ENCODE results near the gene ELOA.

ELOA gene

DNA sequence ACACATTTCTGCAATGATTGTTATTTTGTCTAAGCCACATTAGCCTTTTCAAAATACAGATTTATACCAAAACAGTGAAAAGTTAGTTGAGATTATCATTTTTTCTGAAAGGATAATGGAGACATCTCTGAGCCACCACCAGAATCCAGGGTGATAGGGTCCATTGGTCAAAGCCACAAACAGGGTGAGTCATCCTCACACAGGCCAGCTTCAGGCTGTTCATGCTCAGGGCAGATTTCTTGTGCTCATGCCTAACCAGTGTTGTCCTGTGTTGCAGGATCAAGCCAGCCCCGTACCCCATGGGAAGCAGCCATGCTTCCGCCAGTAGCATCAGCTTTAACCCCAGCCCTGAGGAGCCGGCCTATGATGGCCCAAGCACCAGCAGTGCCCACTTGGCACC lies 13.4 kb downstream of the ELOA start:
- Histone ChIP-seq H2BK12ac (ENCODE audit: low read length in 2 of 2) (no peak overlapping the region), H4K8ac (ENCODE audit: low read length) (no peak overlapping the region), H2BK120ac (ENCODE audit: low read depth, low read length) (no peak overlapping the region), H3K79me1 (replicated peaks; ENCODE audit: low read length, poor library complexity, severe bottlenecking) (peaks cover 35% of the 10 kb centered on the region), H3K4ac (ENCODE audit: low read depth in 1 of 2, low read length in 2 of 2) (no peak overlapping the region), H3K4me1 (ENCODE audit: control insufficient read depth, insufficient read depth, low read depth, low read length) (peaks cover 13% of the 10 kb centered on the region), H3K27me3 (ENCODE audit: control insufficient read depth in 1 of 2, insufficient read depth in 1 of 2, low read length in 2 of 2) (no peaks in the 10 kb centered on the region), H4K91ac (ENCODE audit: low read length) (no peak overlapping the region), H3K9ac (ENCODE audit: low read length) (no peak overlapping the region), H3K27ac (ENCODE audit: low read length, poor library complexity, severe bottlenecking) (peak overlapping the region; percentile 66), H3K36me3 (ENCODE audit: control insufficient read depth in 1 of 2, insufficient read depth in 2 of 2, low read depth in 1 of 2, low read length in 2 of 2) (peaks cover 72 to 96% of the 10 kb centered on the region in 2 experiments), H3K14ac (ENCODE audit: low read length in 2 of 2) (no peak overlapping the region), H2BK15ac (ENCODE audit: low read depth, poor library complexity, severe bottlenecking) (no peak overlapping the region), H2AFZ (ENCODE audit: low read depth, low read length) (no peak overlapping the region), H3K18ac (ENCODE audit: low read depth in 1 of 2, low read length in 2 of 2) (no peak overlapping the region), H3K23ac (ENCODE audit: low read length in 2 of 2) (no peak overlapping the region), H2BK5ac (ENCODE audit: low read depth, low read length, poor library complexity, severe bottlenecking) (no peak overlapping the region), H2AK5ac (ENCODE audit: low read length, severe bottlenecking) (no peak overlapping the region), H3K4me3 (ENCODE audit: insufficient read depth in 1 of 2, low read depth in 1 of 2, low read length in 2 of 2) (no peak overlapping the region), H3K4me2 (ENCODE audit: low read length, poor library complexity, severe bottlenecking) (no peak overlapping the region), H3K9me3 (ENCODE audit: control insufficient read depth, low read length) (no peaks in the 10 kb centered on the region)
- 92% methylated on average over 3 of the region's 3 CpGs for WGBS
- DNase-seq, result peak; percentile 69

DNA sequence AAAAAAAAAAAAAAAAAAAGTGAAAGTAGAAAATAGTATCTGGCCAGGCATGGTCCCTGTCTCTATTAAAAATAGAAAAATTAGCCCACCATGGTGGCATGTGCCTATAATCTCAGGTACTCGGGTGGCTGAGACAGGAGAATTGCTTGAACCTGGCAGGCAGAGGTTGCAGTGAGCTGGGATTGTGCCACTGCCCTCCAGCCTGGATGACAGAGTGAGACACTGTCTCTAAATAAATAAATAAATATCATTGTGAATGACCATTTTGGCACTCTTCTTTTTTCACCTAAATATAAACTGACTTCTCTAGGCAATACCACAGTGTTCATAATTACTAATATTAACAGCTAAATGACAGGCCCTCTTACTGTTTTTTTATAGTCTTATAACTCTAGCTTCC lies 14.5 kb downstream of the ELOA start:
- Histone ChIP-seq H3K9me3 (ENCODE audit: control insufficient read depth, low read length) (no peaks in the 10 kb centered on the region), H2AK5ac (ENCODE audit: low read length, severe bottlenecking) (no peak overlapping the region), H3K23ac (ENCODE audit: low read length in 2 of 2) (no peak overlapping the region), H3K79me1 (replicated peaks; ENCODE audit: low read length, poor library complexity, severe bottlenecking) (peaks cover 34% of the 10 kb centered on the region), H2BK15ac (ENCODE audit: low read depth, poor library complexity, severe bottlenecking) (no peak overlapping the region), H3K4me1 (ENCODE audit: control insufficient read depth, insufficient read depth, low read depth, low read length) (peaks cover 13% of the 10 kb centered on the region), H4K8ac (ENCODE audit: low read length) (no peak overlapping the region), H3K4ac (ENCODE audit: low read depth in 1 of 2, low read length in 2 of 2) (no peak overlapping the region), H4K91ac (ENCODE audit: low read length) (no peak overlapping the region), H2BK12ac (ENCODE audit: low read length in 2 of 2) (no peak overlapping the region), H3K4me3 (ENCODE audit: insufficient read depth in 1 of 2, low read depth in 1 of 2, low read length in 2 of 2) (no peak overlapping the region), H3K27ac (ENCODE audit: low read length, poor library complexity, severe bottlenecking) (no peak overlapping the region), H2BK5ac (ENCODE audit: low read depth, low read length, poor library complexity, severe bottlenecking) (no peak overlapping the region), H3K14ac (ENCODE audit: low read length in 2 of 2) (no peak overlapping the region), H3K18ac (ENCODE audit: low read depth in 1 of 2, low read length in 2 of 2) (no peak overlapping the region), H3K9ac (ENCODE audit: low read length) (no peak overlapping the region), H2AFZ (ENCODE audit: low read depth, low read length) (no peak overlapping the region), H3K27me3 (ENCODE audit: control insufficient read depth in 1 of 2, insufficient read depth in 1 of 2, low read length in 2 of 2) (no peaks in the 10 kb centered on the region), H2BK120ac (ENCODE audit: low read depth, low read length) (no peak overlapping the region), H3K36me3 (ENCODE audit: control insufficient read depth in 1 of 2, insufficient read depth in 2 of 2, low read depth in 1 of 2, low read length in 2 of 2) (peaks cover 67 to 96% of the 10 kb centered on the region in 2 experiments), H3K4me2 (ENCODE audit: low read length, poor library complexity, severe bottlenecking) (no peak overlapping the region)
- DNase-seq, result no peak
- 100% methylated on average over 1 of the region's 1 CpG for WGBS

DNA sequence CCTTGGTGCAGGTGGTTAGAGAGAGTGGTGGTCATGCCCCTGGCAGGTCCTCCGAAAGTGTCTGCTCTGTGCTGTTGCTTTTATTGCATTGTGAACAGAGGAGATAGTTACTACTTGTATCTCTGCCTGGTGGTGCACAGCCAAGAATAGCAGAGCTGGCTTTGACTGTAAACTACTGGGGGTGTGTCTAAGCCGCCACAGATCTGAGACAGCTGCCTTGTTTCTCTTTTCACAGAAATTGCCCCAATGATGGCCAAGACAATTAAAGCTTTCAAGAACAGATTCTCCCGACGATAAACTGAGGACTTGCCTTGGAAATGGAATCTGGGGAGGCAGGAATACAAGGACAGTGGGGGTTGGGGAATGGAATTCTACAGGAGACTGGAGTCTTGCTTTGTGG lies 16.0 kb downstream of the ELOA start:
- no peak for DNase-seq
- 90% methylated on average over 4 of the region's 4 CpGs for WGBS

DNA sequence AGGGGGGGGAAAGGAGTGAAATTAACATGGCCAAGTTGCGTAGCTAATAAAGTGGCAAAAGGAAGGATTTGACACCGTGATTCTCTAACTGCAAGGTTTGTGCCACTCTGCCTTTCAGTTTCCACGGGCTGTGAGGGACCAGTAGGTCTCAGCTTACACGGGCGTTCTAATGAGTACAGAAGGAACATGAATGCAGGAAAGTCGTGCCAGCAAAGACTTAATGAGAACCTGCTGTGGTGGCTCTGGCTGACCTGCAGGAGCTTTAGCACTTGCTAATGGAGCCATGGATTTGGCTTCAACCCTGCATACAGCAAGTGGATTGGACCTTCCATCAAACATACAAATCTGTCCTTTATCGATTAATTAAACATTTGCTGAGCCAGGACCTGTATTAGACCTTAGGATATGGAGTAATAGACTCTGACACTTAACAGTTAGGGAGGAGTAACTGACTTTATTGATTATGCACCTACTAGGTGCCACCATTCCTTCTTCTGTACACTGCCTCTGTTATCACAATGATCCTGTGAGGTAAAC lies 19.8 kb downstream of the ELOA start:
- WGBS, result 93% methylated on average over 6 of the region's 7 CpGs
- no peak overlapping the region for H3K23ac ChIP-seq (ENCODE audit: low read length in 2 of 2)

More for the DNA sequence above, 16.0 kb downstream of the ELOA start:
- Histone ChIP-seq H2BK5ac (ENCODE audit: low read depth, low read length, poor library complexity, severe bottlenecking) (no peak overlapping the region), H3K27ac (ENCODE audit: low read length, poor library complexity, severe bottlenecking) (no peak overlapping the region), H3K79me1 (replicated peaks; ENCODE audit: low read length, poor library complexity, severe bottlenecking) (peaks cover 35% of the 10 kb centered on the region), H2BK15ac (ENCODE audit: low read depth, poor library complexity, severe bottlenecking) (no peak overlapping the region), H2AK5ac (ENCODE audit: low read length, severe bottlenecking) (no peak overlapping the region), H3K4me3 (ENCODE audit: insufficient read depth in 1 of 2, low read depth in 1 of 2, low read length in 2 of 2) (no peak overlapping the region), H3K4ac (ENCODE audit: low read depth in 1 of 2, low read length in 2 of 2) (no peak overlapping the region), H3K14ac (ENCODE audit: low read length in 2 of 2) (no peak overlapping the region), H3K18ac (ENCODE audit: low read depth in 1 of 2, low read length in 2 of 2) (no peak overlapping the region), H2BK120ac (ENCODE audit: low read depth, low read length) (no peak overlapping the region), H2AFZ (ENCODE audit: low read depth, low read length) (no peak overlapping the region), H3K9ac (ENCODE audit: low read length) (no peak overlapping the region), H3K23ac (ENCODE audit: low read length in 2 of 2) (no peak overlapping the region), H4K8ac (ENCODE audit: low read length) (no peak overlapping the region), H3K27me3 (ENCODE audit: control insufficient read depth in 1 of 2, insufficient read depth in 1 of 2, low read length in 2 of 2) (no peaks in the 10 kb centered on the region), H2BK12ac (ENCODE audit: low read length in 2 of 2) (no peak overlapping the region), H3K4me1 (ENCODE audit: control insufficient read depth, insufficient read depth, low read depth, low read length) (peaks cover 11% of the 10 kb centered on the region), H3K9me3 (ENCODE audit: control insufficient read depth, low read length) (no peaks in the 10 kb centered on the region), H3K4me2 (ENCODE audit: low read length, poor library complexity, severe bottlenecking) (no peak overlapping the region), H4K91ac (ENCODE audit: low read length) (no peak overlapping the region), H3K36me3 (ENCODE audit: control insufficient read depth in 1 of 2, insufficient read depth in 2 of 2, low read depth in 1 of 2, low read length in 2 of 2) (peaks cover 68 to 90% of the 10 kb centered on the region in 2 experiments)

More for the DNA sequence above, 19.8 kb downstream of the ELOA start:
- Histone ChIP-seq H2BK15ac (ENCODE audit: low read depth, poor library complexity, severe bottlenecking) (no peak overlapping the region), H3K27me3 (ENCODE audit: control insufficient read depth in 1 of 2, insufficient read depth in 1 of 2, low read length in 2 of 2) (no peaks in the 10 kb centered on the region), H3K9me3 (ENCODE audit: control insufficient read depth, low read length) (no peaks in the 10 kb centered on the region), H3K27ac (ENCODE audit: low read length, poor library complexity, severe bottlenecking) (no peak overlapping the region), H3K4me1 (ENCODE audit: control insufficient read depth, insufficient read depth, low read depth, low read length) (no peaks in the 10 kb centered on the region), H3K36me3 (ENCODE audit: control insufficient read depth in 1 of 2, insufficient read depth in 2 of 2, low read depth in 1 of 2, low read length in 2 of 2) (peaks cover 52 to 75% of the 10 kb centered on the region in 2 experiments), H3K79me1 (replicated peaks; ENCODE audit: low read length, poor library complexity, severe bottlenecking) (peaks cover 37% of the 10 kb centered on the region), H3K14ac (ENCODE audit: low read length in 2 of 2) (no peak overlapping the region), H2BK12ac (ENCODE audit: low read length in 2 of 2) (no peak overlapping the region), H2AFZ (ENCODE audit: low read depth, low read length) (no peak overlapping the region), H2AK5ac (ENCODE audit: low read length, severe bottlenecking) (no peak overlapping the region), H4K91ac (ENCODE audit: low read length) (no peak overlapping the region), H2BK5ac (ENCODE audit: low read depth, low read length, poor library complexity, severe bottlenecking) (no peak overlapping the region), H3K4me3 (ENCODE audit: insufficient read depth in 1 of 2, low read depth in 1 of 2, low read length in 2 of 2) (no peak overlapping the region), H3K4ac (ENCODE audit: low read depth in 1 of 2, low read length in 2 of 2) (no peak overlapping the region), H4K8ac (ENCODE audit: low read length) (no peak overlapping the region), H3K18ac (ENCODE audit: low read depth in 1 of 2, low read length in 2 of 2) (no peak overlapping the region), H2BK120ac (ENCODE audit: low read depth, low read length) (no peak overlapping the region), H3K9ac (ENCODE audit: low read length) (no peak overlapping the region), H3K4me2 (ENCODE audit: low read length, poor library complexity, severe bottlenecking) (no peak overlapping the region)
- DNase-seq, result no peak
